Liver (tissue), 9 donors: ENCODE results near the gene PIGL. TPM values are rescaled to one million over a fixed set of nuclear protein-coding genes. Genes with fewer than 3 reads are reported as not detected.

Experiments used
- DNase-seq: peaks from one replicate; pipeline ENCODE4 v3.0.0-alpha.2; 2017; ENCODE audit warnings: low spot score
- H3K27ac ChIP-seq, 2 donors: one replicate each; pipeline ENCODE4 v1.7.0; 2013; ENCODE audit warnings: inconsistent platforms in 2 of 2, low read length in 2 of 2, control low read depth in 1 of 2, low read depth in 1 of 2, mild to moderate bottlenecking in 1 of 2
- H3K27me3 ChIP-seq, 4 donors: one replicate each; pipeline versions ENCODE4 v1.6.1 to v1.7.0; 2013; ENCODE audit warnings: low read length in 3 of 4, inconsistent platforms in 1 of 4, mild to moderate bottlenecking in 1 of 4, moderate library complexity in 1 of 4; ENCODE audit not compliant: control insufficient read depth in 4 of 4, insufficient read depth in 4 of 4
- H3K36me3 ChIP-seq, 4 donors: one replicate each; pipeline versions ENCODE4 v1.6.1 to v1.7.0; 2013; ENCODE audit warnings: low read length in 3 of 4, mild to moderate bottlenecking in 3 of 4, low read depth in 1 of 4, moderate library complexity in 1 of 4; ENCODE audit not compliant: control insufficient read depth in 4 of 4, insufficient read depth in 3 of 4
- H3K4me1 ChIP-seq, 4 donors: one replicate each; pipeline versions ENCODE4 v1.6.1 to v1.7.0; 2013; ENCODE audit warnings: low read length in 3 of 4, mild to moderate bottlenecking in 3 of 4, moderate library complexity in 1 of 4; ENCODE audit not compliant: control insufficient read depth in 4 of 4, insufficient read depth in 4 of 4
- H3K4me3 ChIP-seq, 3 donors: one replicate each; pipeline versions ENCODE4 v1.6.1 to v1.7.0; 2013; ENCODE audit warnings: low read length in 3 of 3, control low read depth in 1 of 3, low read depth in 1 of 3, mild to moderate bottlenecking in 1 of 3
- H3K9ac ChIP-seq, 2 donors: one replicate each; pipeline ENCODE4 v1.7.0; 2013; ENCODE audit warnings: low read length in 2 of 2, mild to moderate bottlenecking in 2 of 2, moderate library complexity in 2 of 2, control low read depth in 1 of 2, low read depth in 1 of 2
- H3K9me3 ChIP-seq, 4 donors: one replicate each; pipeline versions ENCODE4 v1.6.1 to v1.7.0; 2013; ENCODE audit warnings: low read length in 3 of 4; ENCODE audit not compliant: control insufficient read depth in 4 of 4
- ATF3 ChIP-seq: IDR thresholded peaks from 2 replicates; pipeline ENCODE4 v1.6.1; 2016; ENCODE audit warnings: antibody characterized with exemption
- CTCF ChIP-seq: fragments of 150-350 bp; IDR thresholded peaks from 2 replicates; pipeline ENCODE4 v1.5.1; 2017; ENCODE audit warnings: improper control_type of control experiment, low read depth, low read length; ENCODE audit not compliant: missing input control
- EGR1 ChIP-seq, 2 donors: IDR thresholded peaks; 2 replicates each; pipeline ENCODE4 v1.6.1; 2016 to 2018; ENCODE audit warnings: antibody characterized with exemption in 2 of 2, low read depth in 2 of 2
- FOXA2 ChIP-seq: IDR thresholded peaks from 2 replicates; pipeline ENCODE4 v1.6.1; 2016; ENCODE audit warnings: antibody characterized with exemption
- GABPA ChIP-seq, 2 donors: IDR thresholded peaks in 1 of 2; conservative IDR thresholded peaks in 1 of 2; 2 replicates each; pipeline ENCODE4 v1.6.1; 2016; ENCODE audit warnings: antibody characterized with exemption in 2 of 2, mild to moderate bottlenecking in 1 of 2, moderate library complexity in 1 of 2
- HNF4G ChIP-seq: IDR thresholded peaks from 2 replicates; pipeline ENCODE4 v1.6.1; 2016; ENCODE audit warnings: antibody characterized with exemption
- MAX ChIP-seq: IDR thresholded peaks from 2 replicates; pipeline ENCODE4 v1.6.1; 2016; ENCODE audit warnings: antibody characterized with exemption
- NR2F2 ChIP-seq: IDR thresholded peaks from 2 replicates; pipeline ENCODE4 v1.6.1; 2016; ENCODE audit warnings: antibody characterized with exemption
- RAD21 ChIP-seq, 2 donors: IDR thresholded peaks; 2 replicates each; pipeline ENCODE4 v1.6.1; 2016; ENCODE audit warnings: antibody characterized with exemption in 2 of 2, mild to moderate bottlenecking in 2 of 2
- REST ChIP-seq: IDR thresholded peaks from 2 replicates; pipeline ENCODE4 v1.6.1; 2016; ENCODE audit warnings: antibody characterized with exemption, mild to moderate bottlenecking
- RXRA ChIP-seq, 2 donors: IDR thresholded peaks; 2 replicates each; pipeline ENCODE4 v1.6.1; 2017 to 2018; ENCODE audit warnings: antibody characterized with exemption in 2 of 2, mild to moderate bottlenecking in 1 of 2
- SP1 ChIP-seq: IDR thresholded peaks from 2 replicates; pipeline ENCODE4 v1.6.1; 2018; ENCODE audit warnings: antibody characterized with exemption, mild to moderate bottlenecking
- TAF1 ChIP-seq: conservative IDR thresholded peaks from 2 replicates; pipeline ENCODE4 v1.6.1; 2016; ENCODE audit warnings: antibody characterized with exemption, mild to moderate bottlenecking
- YY1 ChIP-seq: IDR thresholded peaks from 2 replicates; pipeline ENCODE4 v1.6.1; 2016; ENCODE audit warnings: antibody characterized with exemption, mild to moderate bottlenecking
- ZBTB33 ChIP-seq: IDR thresholded peaks from 2 replicates; pipeline ENCODE4 v1.6.1; 2016; ENCODE audit warnings: antibody characterized with exemption
- WGBS: extraction: QIAGEN DNeasy Blood & Tissue Kit; methylation state at CpG from one replicate; pipeline ENCODE4 v1.1.7; 2013; 5-methylcytosine and 5-hydroxymethylcytosine counted together
- polyA plus RNA-seq, 2 donors: library from polyadenylated mRNA; stranded (reverse) in 1 of 2; unstranded in 1 of 2; fragments of 200-250 nt in 1 of 2; fragments of >200 nt in 1 of 2; fragmentation: Nextera tagmentation in 1 of 2; extraction: Ambion mirVana in 1 of 2; gene quantifications; one replicate each; pipeline versions ENCODE4 v1.2.1 to v1.2.3, GENCODE V29; 2013 to 2015
- total RNA-seq, 2 donors: library from RNA; depleted of rRNA; stranded (reverse); fragments of >200 nt; gene quantifications; one replicate each; pipeline ENCODE4 v1.2.3, GENCODE V29; 2014
- donor health status: healthy.
- donor health status: healthy.
- donor health status: healthy.
- donor health status: healthy.
- donor health status: healthy.

Gene PIGL
- total and polyA plus RNA-seq, 4 donors = 6.7 to 34.7 (median 14.7) TPM

- Histone ChIP-seq H3K27ac (no peak overlapping the region), H3K9ac (no peak overlapping the region), H3K27me3 (no peaks in the 10 kb centered on the region), H3K36me3 (peaks cover 1 to 20% (median 10%) of the 10 kb centered on the region in 4 donors), H3K9me3 (no peaks in the 10 kb centered on the region), H3K4me1 (peaks cover under 1 to 13% (median 10%) of the 10 kb centered on the region in 4 donors), H3K4me3 (no peak overlapping the region)
- TF ChIP-seq MAX = no peak
- no peak for TF ChIP-seq ZBTB33
- TF ChIP-seq SP1 = no peak
- WGBS = 96% methylated on average over 6 of the region's 6 CpGs
- DNase-seq = no peak
Measured at GRCh38 chr17:16348586-16348985, 131.6 kb downstream of the PIGL start.

- Histone ChIP-seq H3K4me3 (no peak overlapping the region), H3K4me1 (peaks cover 2 to 16% (median 11%) of the 10 kb centered on the region in 4 donors), H3K27ac (no peak overlapping the region), H3K9ac (no peak overlapping the region), H3K36me3 (peaks cover 0 to 16% (median 8%) of the 10 kb centered on the region in 4 donors), H3K27me3 (no peaks in the 10 kb centered on the region), H3K9me3 (no peaks in the 10 kb centered on the region)
- DNase-seq = no peak
- TF ChIP-seq HNF4G (no peak), SP1 (no peak), CTCF (no peak), NR2F2 (no peak), REST (no peak), RAD21 (IDR thresholded peaks at IDR 0.05) (no peak), RXRA (IDR thresholded peaks at IDR 0.05) (no peak), EGR1 (IDR thresholded peaks at IDR 0.05; ENCODE audit: low read depth in 2 of 2) (no peak), GABPA (IDR thresholded peaks at IDR 0.05 in 1 of 2, conservative IDR thresholded peaks at IDR 0.05 in 1 of 2) (no peak), TAF1 (no peak), YY1 (no peak), MAX (no peak), FOXA2 (no peak), ATF3 (no peak)
- WGBS = 98% methylated on average over 5 of the region's 5 CpGs
Measured at GRCh38 chr17:16349431-16349830, 132.4 kb downstream of the PIGL start.
